Breast epithelium (tissue), 3 donors: Measurements from ENCODE around the gene SFXN3.

Experiments
- CTCF ChIP-seq, 3 donors: fragments of 450-650 bp; IDR thresholded peaks; one replicate each; pipeline ENCODE4 v1.5.1; 2016 to 2017; ENCODE audit warnings: antibody characterized with exemption in 3 of 3, mild to moderate bottlenecking in 3 of 3, moderate library complexity in 3 of 3
- POLR2A ChIP-seq: fragments of 450-650 bp; IDR thresholded peaks from one replicate; pipeline ENCODE4 v1.6.1; 2016; ENCODE audit warnings: antibody characterized with exemption, mild to moderate bottlenecking, moderate library complexity

DNA sequence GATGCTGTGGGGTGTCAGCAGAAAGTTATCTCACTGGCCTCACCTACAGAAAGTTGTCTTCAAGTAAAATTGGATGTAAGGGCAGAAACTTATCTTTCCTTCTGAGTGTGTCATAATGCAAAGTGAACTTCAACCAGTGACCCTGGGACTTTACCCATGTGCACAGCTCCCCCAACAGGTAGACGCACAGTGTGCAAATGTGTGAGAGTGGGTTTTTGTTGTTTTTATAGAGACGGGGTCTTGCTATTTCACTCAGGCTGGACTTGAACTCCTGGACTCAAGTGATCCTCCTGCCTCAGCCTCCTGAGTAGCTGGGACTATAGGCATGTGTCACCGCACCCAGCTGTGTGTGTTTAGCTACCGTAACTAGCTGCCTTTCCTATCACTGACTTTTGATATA, 24.4 kb downstream of the SFXN3 start:
- no peak for TF ChIP-seq CTCF (IDR thresholded peaks at IDR 0.05)
- TF ChIP-seq POLR2A = no peak
